GM23338 (cell line): ENCODE results near the gene ITGAL. TPM values are rescaled to one million over a fixed set of nuclear protein-coding genes. Genes with fewer than 3 reads are reported as not detected.

ENCODE experiments used
- ATAC-seq: fragments of 200-7000 bp; cut with Tn5 transposase; 3 replicates; pipeline ENCODE4 v1.9.1; 2020
- DNase-seq: peaks from one replicate; pipeline ENCODE4 v3.0.0-alpha.2; 2015; ENCODE audit warnings: low spot score
- H2AFZ ChIP-seq: fragments of 200-600 bp; sonication (generic); 2 replicates; pipeline ENCODE4 v1.8.0; 2016; ENCODE audit warnings: antibody characterized with exemption, mild to moderate bottlenecking, moderate library complexity
- H3F3A ChIP-seq: fragments of 200-600 bp; sonication (generic); replicated peaks from 2 replicates; pipeline ENCODE4 v1.8.0; 2017; ENCODE audit warnings: antibody characterized with exemption, mixed run types, low read depth
- H3K27ac ChIP-seq: fragments of 200-600 bp; sonication (generic); 2 replicates; pipeline ENCODE4 v1.6.1; 2016; ENCODE audit warnings: low read depth
- H3K27me3 ChIP-seq: fragments of 200-600 bp; sonication (generic); 2 replicates; pipeline ENCODE4 v1.8.0; 2016; ENCODE audit warnings: mild to moderate bottlenecking, mixed run types, moderate library complexity; ENCODE audit not compliant: insufficient read depth
- H3K36me3 ChIP-seq: fragments of 200-600 bp; sonication (generic); 2 replicates; pipeline ENCODE4 v1.8.0; 2016; ENCODE audit warnings: mild to moderate bottlenecking; ENCODE audit not compliant: insufficient read depth
- H3K4me1 ChIP-seq: fragments of 200-600 bp; sonication (generic); 2 replicates; pipeline ENCODE4 v1.8.0; 2016; ENCODE audit warnings: mild to moderate bottlenecking, moderate library complexity; ENCODE audit not compliant: insufficient read depth
- H3K4me2 ChIP-seq: fragments of 200-600 bp; sonication (generic); 2 replicates; pipeline ENCODE4 v1.7.1; 2017; ENCODE audit warnings: mixed run types
- H3K4me3 ChIP-seq: fragments of 200-600 bp; sonication (generic); 2 replicates; pipeline ENCODE4 v1.6.1; 2016; ENCODE audit warnings: mixed run types
- H3K79me2 ChIP-seq: fragments of 200-600 bp; sonication (generic); replicated peaks from 2 replicates; pipeline ENCODE4 v1.8.0; 2017; ENCODE audit warnings: mild to moderate bottlenecking; ENCODE audit not compliant: insufficient read depth
- H3K9me2 ChIP-seq: fragments of 200-600 bp; sonication (generic); 2 replicates; pipeline ENCODE4 v1.8.0; 2017; ENCODE audit not compliant: insufficient read depth
- H4K20me1 ChIP-seq: fragments of 200-600 bp; sonication (generic); replicated peaks from 2 replicates; pipeline ENCODE4 v1.8.0; 2017; ENCODE audit warnings: mild to moderate bottlenecking; ENCODE audit not compliant: insufficient read depth
- H3K27ac Mint-ChIP-seq: 2 replicates; pipeline ENCODE4 v1.8.0; 2020; ENCODE audit warnings: inconsistent platforms, mild to moderate bottlenecking, moderate library complexity, mixed read lengths
- H3K27me3 Mint-ChIP-seq: 3 replicates; pipeline ENCODE4 v1.8.0; 2022; ENCODE audit warnings: low read depth, mild to moderate bottlenecking, moderate library complexity, mixed read lengths, inconsistent platforms; ENCODE audit not compliant: insufficient read depth, poor library complexity
- H3K36me3 Mint-ChIP-seq: 3 replicates; pipeline ENCODE4 v1.8.0; 2021; ENCODE audit warnings: low read depth, mild to moderate bottlenecking, inconsistent platforms, moderate library complexity, mixed read lengths
- H3K4me1 Mint-ChIP-seq: 3 replicates; pipeline ENCODE4 v1.8.0; 2020; ENCODE audit warnings: mild to moderate bottlenecking, inconsistent platforms, mixed read lengths
- H3K4me3 Mint-ChIP-seq: 3 replicates; pipeline ENCODE4 v1.8.0; 2021; ENCODE audit warnings: moderate library complexity, mild to moderate bottlenecking, inconsistent platforms, mixed read lengths
- H3K9me3 Mint-ChIP-seq: 3 replicates; pipeline ENCODE4 v1.8.0; 2020; ENCODE audit warnings: moderate library complexity, mild to moderate bottlenecking, inconsistent platforms, mixed read lengths
- CREB1 ChIP-seq: fragments of 250-450 bp; sonication (Bioruptor Pico); IDR thresholded peaks from 2 replicates; pipeline ENCODE4 v1.5.0; 2020; ENCODE audit warnings: low read depth, mild to moderate bottlenecking, moderate library complexity
- EZH2 ChIP-seq: fragments of 200-600 bp; sonication (generic); IDR thresholded peaks from one replicate; pipeline ENCODE4 v1.8.0; 2017; ENCODE audit warnings: antibody characterized with exemption, mild to moderate bottlenecking, low read depth; ENCODE audit not compliant: unreplicated experiment
- EZH2phosphoT487 ChIP-seq: fragments of 200-600 bp; sonication (generic); IDR thresholded peaks from one replicate; pipeline ENCODE4 v1.8.1; 2018; ENCODE audit warnings: antibody characterized with exemption; ENCODE audit not compliant: unreplicated experiment
- JUNB ChIP-seq: IDR thresholded peaks from one replicate; pipeline ENCODE4 v1.6.1; 2016; ENCODE audit warnings: antibody characterized with exemption; ENCODE audit not compliant: unreplicated experiment
- NANOG ChIP-seq: IDR thresholded peaks from 2 replicates; pipeline ENCODE4 v1.6.1; 2016; ENCODE audit warnings: antibody characterized with exemption, borderline replicate concordance
- POLR2AphosphoS5 ChIP-seq: IDR thresholded peaks from 2 replicates; pipeline ENCODE4 v1.6.1; 2016; ENCODE audit warnings: antibody characterized with exemption, low read depth
- STAT1 ChIP-seq: IDR thresholded peaks from one replicate; pipeline ENCODE4 v1.6.1; 2016; ENCODE audit warnings: antibody characterized with exemption; ENCODE audit not compliant: unreplicated experiment
- ZNF114 ChIP-seq: fragments of 250-450 bp; sonication (Bioruptor Pico); IDR thresholded peaks from 2 replicates; pipeline ENCODE4 v1.5.0; 2020; ENCODE audit warnings: mild to moderate bottlenecking, moderate library complexity
- ZNF331 ChIP-seq: fragments of 250-450 bp; sonication (Bioruptor Pico); IDR thresholded peaks from 2 replicates; pipeline ENCODE4 v1.5.0; 2020; ENCODE audit warnings: low read depth, mild to moderate bottlenecking, moderate library complexity
- polyA plus RNA-seq: library from polyadenylated mRNA; unstranded; fragments of >200 nt; fragmentation: Nextera tagmentation; extraction: Ambion mirVana; gene quantifications from 2 replicates; pipeline ENCODE4 v1.2.1, GENCODE V29; 2016
- total RNA-seq: library from RNA; depleted of rRNA; stranded (reverse); fragments of >200 nt; shearing (Covaris generic); gene quantifications from 2 replicates; pipeline ENCODE4 v1.2.3, GENCODE V29; 2014
- TF ChIP-seq, protein P1 (sequence below), 2 experiments: fragments of 200-600 bp in 1 of 2; sonication (generic) in 1 of 2; conservative IDR thresholded peaks; 2 replicates each; pipeline versions ENCODE4 v1.5.1 to v1.6.1; 2016 to 2017; ENCODE audit warnings: antibody characterized with exemption in 2 of 2, low read depth in 2 of 2, mild to moderate bottlenecking in 2 of 2, moderate library complexity in 1 of 2
- TF ChIP-seq, protein P2 (sequence below): IDR thresholded peaks from 2 replicates; pipeline ENCODE4 v1.6.1; 2016; ENCODE audit warnings: antibody characterized with exemption
- TF ChIP-seq, protein P3 (sequence below): fragments of 250-450 bp; sonication (Bioruptor Pico); IDR thresholded peaks from 2 replicates; pipeline ENCODE4 v1.5.0; 2020; ENCODE audit warnings: mild to moderate bottlenecking, moderate library complexity
- TF ChIP-seq, protein P4 (sequence below): IDR thresholded peaks from one replicate; pipeline ENCODE4 v1.6.1; 2018; ENCODE audit warnings: antibody characterized with exemption; ENCODE audit not compliant: unreplicated experiment

Gene ITGAL
- total and polyA plus RNA-seq, 2 experiments from 2014 or later = 0.05 to 0.07 TPM

DNA sequence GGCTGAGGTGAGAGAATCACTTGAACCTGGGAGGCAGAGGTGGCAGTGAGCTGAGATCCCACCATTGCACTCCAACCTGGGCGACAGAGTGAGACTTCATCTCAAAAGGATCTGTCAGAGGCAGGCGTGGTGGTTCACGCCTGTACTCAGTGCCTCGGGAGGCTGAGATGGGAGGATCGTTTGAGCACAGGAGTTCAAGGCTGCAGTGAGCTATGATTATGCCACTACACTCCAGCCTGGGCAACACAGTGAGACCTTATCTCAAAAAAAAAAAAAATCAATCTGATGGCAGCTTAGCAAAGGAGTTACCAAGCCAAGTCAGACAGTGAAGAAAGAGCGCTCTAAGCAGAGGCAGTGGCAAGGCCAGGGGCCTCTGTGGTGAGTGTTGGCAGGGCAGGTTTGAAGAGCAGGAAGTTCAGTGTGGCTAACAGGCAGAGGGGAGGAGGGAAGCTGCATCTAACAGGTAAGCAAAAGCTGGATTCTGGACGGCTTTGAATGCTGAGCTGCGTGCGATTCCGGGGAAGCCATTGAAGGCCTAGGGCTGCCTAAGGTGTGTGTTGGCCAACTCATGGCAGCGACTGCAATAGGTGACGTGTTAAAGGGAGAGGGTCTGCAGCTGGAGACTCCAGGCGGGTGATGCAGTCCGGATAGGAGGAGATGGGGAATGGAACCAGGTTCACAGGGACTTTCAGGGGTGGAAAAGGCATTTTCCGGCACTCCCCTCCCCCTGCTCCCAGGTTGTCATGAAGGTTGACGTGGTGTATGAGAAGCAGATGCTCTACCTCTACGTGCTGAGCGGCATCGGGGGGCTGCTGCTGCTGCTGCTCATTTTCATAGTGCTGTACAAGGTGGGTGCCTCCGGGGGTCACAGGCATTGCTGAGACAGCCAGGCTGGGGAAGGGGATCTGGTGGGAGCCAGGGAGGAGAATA, 46.8 kb downstream of the ITGAL start:
- H3K4me3 ChIP-seq = no peak overlapping the region
- Mint-ChIP-seq H3K9me3 (no peaks in the 10 kb centered on the region; the same call in 2 of the 3 replicates), H3K4me3 (no peak overlapping the region), H3K27ac (no peak overlapping the region), H3K36me3 (no peaks in the 10 kb centered on the region), H3K27me3 (peaks cover 12% of the 10 kb centered on the region), H3K4me1 (no peaks in the 10 kb centered on the region; the same call in 2 of the 3 replicates)
- no peaks in the 10 kb centered on the region for H4K20me1 ChIP-seq
- no peaks in the 10 kb centered on the region for H3K79me2 ChIP-seq
- H3K9me2 ChIP-seq = no peaks in the 10 kb centered on the region
- no peaks in the 10 kb centered on the region for H3K4me1 ChIP-seq
- no peaks in the 10 kb centered on the region for H3F3A ChIP-seq
- H3K27me3 ChIP-seq = no peaks in the 10 kb centered on the region
- no peaks in the 10 kb centered on the region for H3K36me3 ChIP-seq
- no peak overlapping the region for H3K27ac ChIP-seq
- no peak overlapping the region for H2AFZ ChIP-seq
- H3K4me2 ChIP-seq = no peak overlapping the region
- DNase-seq = no peak
- TF ChIP-seq CREB1 (CRISPR knock-in tag) (no peak), EZH2phosphoT487 (no peak), STAT1 (no peak), JUNB (no peak), POLR2AphosphoS5 (no peak), ZNF114 (CRISPR knock-in tag) (no peak), EZH2 (no peak), NANOG (no peak), ZNF331 (CRISPR knock-in tag) (no peak)
- TF ChIP-seq, protein P1, sequence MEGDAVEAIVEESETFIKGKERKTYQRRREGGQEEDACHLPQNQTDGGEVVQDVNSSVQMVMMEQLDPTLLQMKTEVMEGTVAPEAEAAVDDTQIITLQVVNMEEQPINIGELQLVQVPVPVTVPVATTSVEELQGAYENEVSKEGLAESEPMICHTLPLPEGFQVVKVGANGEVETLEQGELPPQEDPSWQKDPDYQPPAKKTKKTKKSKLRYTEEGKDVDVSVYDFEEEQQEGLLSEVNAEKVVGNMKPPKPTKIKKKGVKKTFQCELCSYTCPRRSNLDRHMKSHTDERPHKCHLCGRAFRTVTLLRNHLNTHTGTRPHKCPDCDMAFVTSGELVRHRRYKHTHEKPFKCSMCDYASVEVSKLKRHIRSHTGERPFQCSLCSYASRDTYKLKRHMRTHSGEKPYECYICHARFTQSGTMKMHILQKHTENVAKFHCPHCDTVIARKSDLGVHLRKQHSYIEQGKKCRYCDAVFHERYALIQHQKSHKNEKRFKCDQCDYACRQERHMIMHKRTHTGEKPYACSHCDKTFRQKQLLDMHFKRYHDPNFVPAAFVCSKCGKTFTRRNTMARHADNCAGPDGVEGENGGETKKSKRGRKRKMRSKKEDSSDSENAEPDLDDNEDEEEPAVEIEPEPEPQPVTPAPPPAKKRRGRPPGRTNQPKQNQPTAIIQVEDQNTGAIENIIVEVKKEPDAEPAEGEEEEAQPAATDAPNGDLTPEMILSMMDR (conservative IDR thresholded peaks at IDR 0.05; ENCODE audit: low read depth in 2 of 2) = no peak
- TF ChIP-seq, protein P2, sequence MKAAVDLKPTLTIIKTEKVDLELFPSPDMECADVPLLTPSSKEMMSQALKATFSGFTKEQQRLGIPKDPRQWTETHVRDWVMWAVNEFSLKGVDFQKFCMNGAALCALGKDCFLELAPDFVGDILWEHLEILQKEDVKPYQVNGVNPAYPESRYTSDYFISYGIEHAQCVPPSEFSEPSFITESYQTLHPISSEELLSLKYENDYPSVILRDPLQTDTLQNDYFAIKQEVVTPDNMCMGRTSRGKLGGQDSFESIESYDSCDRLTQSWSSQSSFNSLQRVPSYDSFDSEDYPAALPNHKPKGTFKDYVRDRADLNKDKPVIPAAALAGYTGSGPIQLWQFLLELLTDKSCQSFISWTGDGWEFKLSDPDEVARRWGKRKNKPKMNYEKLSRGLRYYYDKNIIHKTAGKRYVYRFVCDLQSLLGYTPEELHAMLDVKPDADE = no peak
- TF ChIP-seq, protein P3, sequence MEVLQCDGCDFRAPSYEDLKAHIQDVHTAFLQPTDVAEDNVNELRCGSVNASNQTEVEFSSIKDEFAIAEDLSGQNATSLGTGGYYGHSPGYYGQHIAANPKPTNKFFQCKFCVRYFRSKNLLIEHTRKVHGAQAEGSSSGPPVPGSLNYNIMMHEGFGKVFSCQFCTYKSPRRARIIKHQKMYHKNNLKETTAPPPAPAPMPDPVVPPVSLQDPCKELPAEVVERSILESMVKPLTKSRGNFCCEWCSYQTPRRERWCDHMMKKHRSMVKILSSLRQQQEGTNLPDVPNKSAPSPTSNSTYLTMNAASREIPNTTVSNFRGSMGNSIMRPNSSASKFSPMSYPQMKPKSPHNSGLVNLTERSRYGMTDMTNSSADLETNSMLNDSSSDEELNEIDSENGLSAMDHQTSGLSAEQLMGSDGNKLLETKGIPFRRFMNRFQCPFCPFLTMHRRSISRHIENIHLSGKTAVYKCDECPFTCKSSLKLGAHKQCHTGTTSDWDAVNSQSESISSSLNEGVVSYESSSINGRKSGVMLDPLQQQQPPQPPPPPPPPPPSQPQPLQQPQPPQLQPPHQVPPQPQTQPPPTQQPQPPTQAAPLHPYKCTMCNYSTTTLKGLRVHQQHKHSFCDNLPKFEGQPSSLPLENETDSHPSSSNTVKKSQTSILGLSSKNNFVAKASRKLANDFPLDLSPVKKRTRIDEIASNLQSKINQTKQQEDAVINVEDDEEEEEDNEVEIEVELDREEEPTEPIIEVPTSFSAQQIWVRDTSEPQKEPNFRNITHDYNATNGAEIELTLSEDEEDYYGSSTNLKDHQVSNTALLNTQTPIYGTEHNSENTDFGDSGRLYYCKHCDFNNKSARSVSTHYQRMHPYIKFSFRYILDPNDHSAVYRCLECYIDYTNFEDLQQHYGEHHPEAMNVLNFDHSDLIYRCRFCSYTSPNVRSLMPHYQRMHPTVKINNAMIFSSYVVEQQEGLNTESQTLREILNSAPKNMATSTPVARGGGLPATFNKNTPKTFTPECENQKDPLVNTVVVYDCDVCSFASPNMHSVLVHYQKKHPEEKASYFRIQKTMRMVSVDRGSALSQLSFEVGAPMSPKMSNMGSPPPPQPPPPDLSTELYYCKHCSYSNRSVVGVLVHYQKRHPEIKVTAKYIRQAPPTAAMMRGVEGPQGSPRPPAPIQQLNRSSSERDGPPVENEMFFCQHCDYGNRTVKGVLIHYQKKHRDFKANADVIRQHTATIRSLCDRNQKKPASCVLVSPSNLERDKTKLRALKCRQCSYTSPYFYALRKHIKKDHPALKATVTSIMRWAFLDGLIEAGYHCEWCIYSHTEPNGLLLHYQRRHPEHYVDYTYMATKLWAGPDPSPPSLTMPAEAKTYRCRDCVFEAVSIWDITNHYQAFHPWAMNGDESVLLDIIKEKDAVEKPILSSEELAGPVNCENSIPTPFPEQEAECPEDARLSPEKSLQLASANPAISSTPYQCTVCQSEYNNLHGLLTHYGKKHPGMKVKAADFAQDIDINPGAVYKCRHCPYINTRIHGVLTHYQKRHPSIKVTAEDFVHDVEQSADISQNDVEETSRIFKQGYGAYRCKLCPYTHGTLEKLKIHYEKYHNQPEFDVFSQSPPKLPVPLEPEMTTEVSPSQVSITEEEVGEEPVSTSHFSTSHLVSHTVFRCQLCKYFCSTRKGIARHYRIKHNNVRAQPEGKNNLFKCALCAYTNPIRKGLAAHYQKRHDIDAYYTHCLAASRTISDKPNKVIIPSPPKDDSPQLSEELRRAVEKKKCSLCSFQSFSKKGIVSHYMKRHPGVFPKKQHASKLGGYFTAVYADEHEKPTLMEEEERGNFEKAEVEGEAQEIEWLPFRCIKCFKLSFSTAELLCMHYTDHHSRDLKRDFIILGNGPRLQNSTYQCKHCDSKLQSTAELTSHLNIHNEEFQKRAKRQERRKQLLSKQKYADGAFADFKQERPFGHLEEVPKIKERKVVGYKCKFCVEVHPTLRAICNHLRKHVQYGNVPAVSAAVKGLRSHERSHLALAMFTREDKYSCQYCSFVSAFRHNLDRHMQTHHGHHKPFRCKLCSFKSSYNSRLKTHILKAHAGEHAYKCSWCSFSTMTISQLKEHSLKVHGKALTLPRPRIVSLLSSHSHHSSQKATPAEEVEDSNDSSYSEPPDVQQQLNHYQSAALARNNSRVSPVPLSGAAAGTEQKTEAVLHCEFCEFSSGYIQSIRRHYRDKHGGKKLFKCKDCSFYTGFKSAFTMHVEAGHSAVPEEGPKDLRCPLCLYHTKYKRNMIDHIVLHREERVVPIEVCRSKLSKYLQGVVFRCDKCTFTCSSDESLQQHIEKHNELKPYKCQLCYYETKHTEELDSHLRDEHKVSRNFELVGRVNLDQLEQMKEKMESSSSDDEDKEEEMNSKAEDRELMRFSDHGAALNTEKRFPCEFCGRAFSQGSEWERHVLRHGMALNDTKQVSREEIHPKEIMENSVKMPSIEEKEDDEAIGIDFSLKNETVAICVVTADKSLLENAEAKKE = no peak
- TF ChIP-seq, protein P4, sequence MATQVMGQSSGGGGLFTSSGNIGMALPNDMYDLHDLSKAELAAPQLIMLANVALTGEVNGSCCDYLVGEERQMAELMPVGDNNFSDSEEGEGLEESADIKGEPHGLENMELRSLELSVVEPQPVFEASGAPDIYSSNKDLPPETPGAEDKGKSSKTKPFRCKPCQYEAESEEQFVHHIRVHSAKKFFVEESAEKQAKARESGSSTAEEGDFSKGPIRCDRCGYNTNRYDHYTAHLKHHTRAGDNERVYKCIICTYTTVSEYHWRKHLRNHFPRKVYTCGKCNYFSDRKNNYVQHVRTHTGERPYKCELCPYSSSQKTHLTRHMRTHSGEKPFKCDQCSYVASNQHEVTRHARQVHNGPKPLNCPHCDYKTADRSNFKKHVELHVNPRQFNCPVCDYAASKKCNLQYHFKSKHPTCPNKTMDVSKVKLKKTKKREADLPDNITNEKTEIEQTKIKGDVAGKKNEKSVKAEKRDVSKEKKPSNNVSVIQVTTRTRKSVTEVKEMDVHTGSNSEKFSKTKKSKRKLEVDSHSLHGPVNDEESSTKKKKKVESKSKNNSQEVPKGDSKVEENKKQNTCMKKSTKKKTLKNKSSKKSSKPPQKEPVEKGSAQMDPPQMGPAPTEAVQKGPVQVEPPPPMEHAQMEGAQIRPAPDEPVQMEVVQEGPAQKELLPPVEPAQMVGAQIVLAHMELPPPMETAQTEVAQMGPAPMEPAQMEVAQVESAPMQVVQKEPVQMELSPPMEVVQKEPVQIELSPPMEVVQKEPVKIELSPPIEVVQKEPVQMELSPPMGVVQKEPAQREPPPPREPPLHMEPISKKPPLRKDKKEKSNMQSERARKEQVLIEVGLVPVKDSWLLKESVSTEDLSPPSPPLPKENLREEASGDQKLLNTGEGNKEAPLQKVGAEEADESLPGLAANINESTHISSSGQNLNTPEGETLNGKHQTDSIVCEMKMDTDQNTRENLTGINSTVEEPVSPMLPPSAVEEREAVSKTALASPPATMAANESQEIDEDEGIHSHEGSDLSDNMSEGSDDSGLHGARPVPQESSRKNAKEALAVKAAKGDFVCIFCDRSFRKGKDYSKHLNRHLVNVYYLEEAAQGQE = no peak
- ATAC-seq = no peak
